GM23338 (cell line): ENCODE results near the gene ENTR1.

Source experiments
- CREB1 ChIP-seq: fragments of 250-450 bp; sonication (Bioruptor Pico); IDR thresholded peaks from 2 replicates; pipeline ENCODE4 v1.5.0; 2020; ENCODE audit warnings: low read depth, mild to moderate bottlenecking, moderate library complexity
- CTCF ChIP-seq, 2 experiments: fragments of 200-600 bp in 1 of 2; sonication (generic) in 1 of 2; conservative IDR thresholded peaks; 2 replicates each; pipeline versions ENCODE4 v1.5.1 to v1.6.1; 2016 to 2017; ENCODE audit warnings: antibody characterized with exemption in 2 of 2, low read depth in 2 of 2, mild to moderate bottlenecking in 2 of 2, moderate library complexity in 1 of 2
- ETS1 ChIP-seq: IDR thresholded peaks from 2 replicates; pipeline ENCODE4 v1.6.1; 2016; ENCODE audit warnings: antibody characterized with exemption
- EZH2 ChIP-seq: fragments of 200-600 bp; sonication (generic); IDR thresholded peaks from one replicate; pipeline ENCODE4 v1.8.0; 2017; ENCODE audit warnings: antibody characterized with exemption, mild to moderate bottlenecking, low read depth; ENCODE audit not compliant: unreplicated experiment
- EZH2phosphoT487 ChIP-seq: fragments of 200-600 bp; sonication (generic); IDR thresholded peaks from one replicate; pipeline ENCODE4 v1.8.1; 2018; ENCODE audit warnings: antibody characterized with exemption; ENCODE audit not compliant: unreplicated experiment
- JUNB ChIP-seq: IDR thresholded peaks from one replicate; pipeline ENCODE4 v1.6.1; 2016; ENCODE audit warnings: antibody characterized with exemption; ENCODE audit not compliant: unreplicated experiment
- NANOG ChIP-seq: IDR thresholded peaks from 2 replicates; pipeline ENCODE4 v1.6.1; 2016; ENCODE audit warnings: antibody characterized with exemption, borderline replicate concordance
- POLR2AphosphoS5 ChIP-seq: IDR thresholded peaks from 2 replicates; pipeline ENCODE4 v1.6.1; 2016; ENCODE audit warnings: antibody characterized with exemption, low read depth
- REST ChIP-seq: IDR thresholded peaks from one replicate; pipeline ENCODE4 v1.6.1; 2018; ENCODE audit warnings: antibody characterized with exemption; ENCODE audit not compliant: unreplicated experiment
- STAT1 ChIP-seq: IDR thresholded peaks from one replicate; pipeline ENCODE4 v1.6.1; 2016; ENCODE audit warnings: antibody characterized with exemption; ENCODE audit not compliant: unreplicated experiment
- ZNF331 ChIP-seq: fragments of 250-450 bp; sonication (Bioruptor Pico); IDR thresholded peaks from 2 replicates; pipeline ENCODE4 v1.5.0; 2020; ENCODE audit warnings: low read depth, mild to moderate bottlenecking, moderate library complexity

- TF ChIP-seq CREB1 (CRISPR knock-in tag) (no peak), EZH2 (no peak), CTCF (conservative IDR thresholded peaks at IDR 0.05; ENCODE audit: low read depth in 2 of 2) (no peak), POLR2AphosphoS5 (no peak), REST (no peak), EZH2phosphoT487 (no peak), NANOG (no peak), JUNB (no peak), ZNF331 (CRISPR knock-in tag) (no peak), ETS1 (no peak), STAT1 (no peak)
Measured at GRCh38 chr9:136353757-136354488, 56.5 kb downstream of the ENTR1 start.
